ENCODE measurements around the gene SH3PXD2A.

DNA sequence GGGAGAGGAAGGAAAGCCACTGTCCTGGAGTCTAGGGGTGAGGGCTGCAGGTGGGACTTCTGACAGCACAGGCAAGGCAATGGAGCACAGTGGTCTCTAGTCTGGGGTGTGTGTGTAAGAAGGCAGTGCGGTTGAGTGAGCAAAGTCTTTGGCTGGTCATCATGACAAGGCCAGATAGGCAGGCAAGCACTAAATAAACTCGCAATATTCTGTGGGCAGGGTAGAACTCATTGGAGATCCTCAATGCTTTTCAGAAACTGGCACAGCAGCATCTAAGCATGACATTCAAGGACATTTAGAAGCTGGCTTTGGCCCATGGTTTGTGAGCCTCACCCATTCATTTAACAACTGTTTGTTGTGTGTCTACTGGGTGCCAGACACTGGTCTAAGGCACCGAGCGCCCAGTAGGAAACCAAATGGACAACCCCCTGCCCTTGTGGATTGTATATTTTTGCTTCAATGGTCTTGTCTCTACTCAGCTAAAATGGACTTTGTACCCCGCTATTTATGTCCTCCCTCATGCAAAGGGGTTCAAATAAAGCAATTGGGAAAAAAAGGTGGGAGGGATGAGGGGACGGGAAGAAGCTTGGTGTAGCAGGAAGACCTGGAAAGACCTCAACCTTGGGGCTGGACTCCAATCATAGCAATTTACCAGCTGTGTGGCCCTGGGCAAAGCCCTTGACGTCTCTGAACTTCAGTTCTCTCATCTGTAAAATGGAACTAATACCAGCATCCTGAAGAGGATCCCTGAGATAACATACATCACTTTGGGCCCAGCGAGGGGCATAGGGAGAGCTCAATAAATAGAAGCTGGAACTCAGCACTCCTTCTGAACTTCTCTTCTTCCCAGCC lies 245.9 kb downstream of the SH3PXD2A start:
- TF ChIP-seq, protein P1, sequence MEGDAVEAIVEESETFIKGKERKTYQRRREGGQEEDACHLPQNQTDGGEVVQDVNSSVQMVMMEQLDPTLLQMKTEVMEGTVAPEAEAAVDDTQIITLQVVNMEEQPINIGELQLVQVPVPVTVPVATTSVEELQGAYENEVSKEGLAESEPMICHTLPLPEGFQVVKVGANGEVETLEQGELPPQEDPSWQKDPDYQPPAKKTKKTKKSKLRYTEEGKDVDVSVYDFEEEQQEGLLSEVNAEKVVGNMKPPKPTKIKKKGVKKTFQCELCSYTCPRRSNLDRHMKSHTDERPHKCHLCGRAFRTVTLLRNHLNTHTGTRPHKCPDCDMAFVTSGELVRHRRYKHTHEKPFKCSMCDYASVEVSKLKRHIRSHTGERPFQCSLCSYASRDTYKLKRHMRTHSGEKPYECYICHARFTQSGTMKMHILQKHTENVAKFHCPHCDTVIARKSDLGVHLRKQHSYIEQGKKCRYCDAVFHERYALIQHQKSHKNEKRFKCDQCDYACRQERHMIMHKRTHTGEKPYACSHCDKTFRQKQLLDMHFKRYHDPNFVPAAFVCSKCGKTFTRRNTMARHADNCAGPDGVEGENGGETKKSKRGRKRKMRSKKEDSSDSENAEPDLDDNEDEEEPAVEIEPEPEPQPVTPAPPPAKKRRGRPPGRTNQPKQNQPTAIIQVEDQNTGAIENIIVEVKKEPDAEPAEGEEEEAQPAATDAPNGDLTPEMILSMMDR (IDR thresholded peaks at IDR 0.05), result no peak
- no peak for TF ChIP-seq EZH2phosphoT487 (IDR thresholded peaks at IDR 0.05)
- no peak for TF ChIP-seq EZH2 (IDR thresholded peaks at IDR 0.05)

All from neural progenitor cell (in vitro differentiated cells).